ENCODE measurements around the gene PLA2G3. TPM values are rescaled to one million over a fixed set of nuclear protein-coding genes. Genes with fewer than 3 reads are reported as not detected.

Gene PLA2G3
- total and polyA plus RNA-seq, 2 of the 13 experiments (the other 11 are each of a cell fraction or from before 2014, with no cell fraction given), result 0.12 to 0.42 TPM

- ChIA-PET POLR2A (interaction anchor here (1.1 to 1.5 kb wide), 5 partner anchors 9 to 124 kb away, joined by 3 to 7 read pairs (median 4); partner anchors contain the start of genes PLA2G3 and SMTN), CTCF (ENCODE audit: low intra/inter-chr PET ratio, low total read pairs) (interaction anchor here (1.5 to 1.6 kb wide), 2 partner anchors 42 to 124 kb away, joined by 6 to 17 read pairs; no protein-coding TSS in a partner anchor)
- peak overlapping the region in 1 of 3 experiments; percentile 35; a peak in 1 of 6 replicates for H3K4me3 ChIP-seq (replicated peaks in 1 of 3; ENCODE audit: insufficient read depth in 1 of 3, low read depth in 2 of 3, low read length in 3 of 3)
- no peak for TF ChIP-seq ZNF280B (CRISPR knock-in tag; IDR thresholded peaks at IDR 0.05; ENCODE audit: borderline replicate concordance)
- TF ChIP-seq GATAD2A (CRISPR knock-in tag; IDR thresholded peaks at IDR 0.05), result no peak
- 0 out of 2 replicates have a peak, but pooled peaks have one; percentile 9 for TF ChIP-seq RXRA (CRISPR knock-in tag; IDR thresholded peaks at IDR 0.05)
- no peak for TF ChIP-seq ZNF749 (CRISPR knock-in tag; IDR thresholded peaks at IDR 0.05; ENCODE audit: borderline replicate concordance)
- TF ChIP-seq ASH2L (IDR thresholded peaks at IDR 0.05; ENCODE audit: insufficient read length, low read depth, low read length), result no peak
- no peaks in the 10 kb centered on the region for H3K9me3 ChIP-seq (ENCODE audit: low read length)
- no peak for FAIRE-seq
- intact Hi-C loops (cut with micrococcal nuclease; ENCODE audit: unreplicated experiment), result loop anchor here (1.0 kb wide), 1 partner anchor 43 kb away; no protein-coding TSS in a partner anchor
- no peaks in the 10 kb centered on the region for H3K79me2 ChIP-seq (ENCODE audit: insufficient read depth, low read length)
- H3K27me3 ChIP-seq (ENCODE audit: control insufficient read depth in 1 of 2, insufficient read depth in 2 of 2, low read length in 2 of 2), result no peaks in the 10 kb centered on the region
- peaks cover 33% of the 10 kb centered on the region for H3K4me1 ChIP-seq (ENCODE audit: insufficient read depth, low read length)
- no peak overlapping the region for H2AFZ ChIP-seq (ENCODE audit: low read length)
- no peaks in the 10 kb centered on the region for H4K20me1 ChIP-seq (ENCODE audit: insufficient read depth, low read length)
- H3K36me3 ChIP-seq (replicated peaks in 1 of 2; ENCODE audit: control insufficient read depth in 1 of 2, insufficient read depth in 2 of 2, low read length in 2 of 2), result no peaks in the 10 kb centered on the region
- in situ Hi-C loops (cut with HindIII; ENCODE audit: extremely low pct_ligation_motif_present, low pct_unique_long_range_greater_than_20kb), result no loop called here
- 67% methylated on average over 14 of the region's 14 CpGs for WGBS (ENCODE audit: low lambda C conversion rate)
- 0 out of 2 replicates have a peak overlapping the region, but pooled peaks have one; percentile 22 for H3K9ac ChIP-seq (ENCODE audit: insufficient read depth, low read depth, low read length)
- DNase-seq (ENCODE audit: low spot score), result no peak
- H3K4me2 ChIP-seq (ENCODE audit: low read depth, low read length), result peak overlapping the region; percentile 18; the same call in 1 of the 2 replicates
- no peak for ATAC-seq
- no TSS peak for BruUV-seq (replicated peaks)
- H3K27ac ChIP-seq (ENCODE audit: extremely low read length, insufficient read depth, low read length), result no peak overlapping the region
Observed at GRCh38 chr22:31106731-31107177, 33.6 kb downstream of the PLA2G3 start.

DNA sequence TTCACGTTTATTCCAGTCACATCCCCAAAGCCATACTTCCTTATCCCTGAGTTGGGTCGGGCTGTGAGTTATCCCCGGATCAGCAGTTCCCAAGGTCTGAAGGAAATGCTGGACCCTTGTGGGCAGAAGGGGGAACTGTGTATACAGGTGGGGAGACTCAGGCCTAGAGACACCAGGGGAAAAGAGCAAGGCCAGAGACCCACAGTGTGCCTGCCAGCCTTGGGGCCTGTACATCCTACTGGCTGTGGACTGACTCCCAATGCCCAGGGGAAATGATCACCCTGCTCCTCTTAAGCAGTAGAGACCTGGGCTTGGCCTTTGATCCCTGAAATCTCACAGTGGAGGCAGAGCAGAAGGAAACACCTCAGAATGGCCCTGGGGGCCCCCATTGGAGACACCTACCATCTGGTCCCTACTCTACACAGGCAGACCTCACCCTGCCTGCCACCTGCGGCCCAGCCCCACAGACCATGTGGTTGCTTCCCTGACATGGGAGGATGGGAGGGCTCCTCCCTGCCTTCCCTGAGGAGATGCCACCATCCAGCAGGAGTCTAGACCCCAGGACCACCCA lies 34.2 kb downstream of the PLA2G3 start:
- FAIRE-seq (no peak), ATAC-seq (peak; percentile 18), DNase-seq (ENCODE audit: low spot score) (no peak)
- no TSS peak for BruUV-seq (replicated peaks)
- H3K4me3 ChIP-seq (replicated peaks in 1 of 3; ENCODE audit: insufficient read depth in 1 of 3, low read depth in 2 of 3, low read length in 3 of 3), result no peak overlapping the region
- no peaks in the 10 kb centered on the region for H3K27me3 ChIP-seq (ENCODE audit: control insufficient read depth in 1 of 2, insufficient read depth in 2 of 2, low read length in 2 of 2)
- no peaks in the 10 kb centered on the region for H3K36me3 ChIP-seq (replicated peaks in 1 of 2; ENCODE audit: control insufficient read depth in 1 of 2, insufficient read depth in 2 of 2, low read length in 2 of 2)
- no peaks in the 10 kb centered on the region for H4K20me1 ChIP-seq (ENCODE audit: insufficient read depth, low read length)
- no peaks in the 10 kb centered on the region for H3K9me3 ChIP-seq (ENCODE audit: low read length)
- no peak overlapping the region for H3K4me2 ChIP-seq (ENCODE audit: low read depth, low read length)
- TF ChIP-seq ATF6 (CRISPR knock-in tag; conservative IDR thresholded peaks at IDR 0.05), result no peak
- TF ChIP-seq MAFK (conservative IDR thresholded peaks at IDR 0.05 in 1 of 2, IDR thresholded peaks at IDR 0.05 in 1 of 2; ENCODE audit: low read length in 2 of 2), result peak in 1 of 2 experiments; percentile 28; a peak in 2 of 4 replicates
- TF ChIP-seq BORCS8-MEF2B (CRISPR knock-in tag; IDR thresholded peaks at IDR 0.05), result no peak
- 0 out of 2 replicates have a peak, but pooled peaks have one; percentile 5 for TF ChIP-seq CTCF (CRISPR knock-in tag; IDR thresholded peaks at IDR 0.05)
- TF ChIP-seq ZBTB3 (CRISPR knock-in tag; IDR thresholded peaks at IDR 0.05; ENCODE audit: borderline replicate concordance, low read depth), result no peak
- TF ChIP-seq ETV5 (CRISPR knock-in tag; IDR thresholded peaks at IDR 0.05; ENCODE audit: borderline replicate concordance), result no peak
- no peak overlapping the region for H2AFZ ChIP-seq (ENCODE audit: low read length)
- H3K9ac ChIP-seq (ENCODE audit: insufficient read depth, low read depth, low read length), result 0 out of 2 replicates have a peak overlapping the region, but pooled peaks have one; percentile 13
- in situ Hi-C loops (cut with HindIII; ENCODE audit: extremely low pct_ligation_motif_present, low pct_unique_long_range_greater_than_20kb), result no loop called here
- WGBS (ENCODE audit: low lambda C conversion rate), result 51% methylated on average over 2 of the region's 4 CpGs
- ChIA-PET CTCF (ENCODE audit: low intra/inter-chr PET ratio, low total read pairs) (no interaction called here), POLR2A (no interaction called here)
- intact Hi-C loops (cut with micrococcal nuclease; ENCODE audit: unreplicated experiment), result no loop called here
- H3K4me1 ChIP-seq (ENCODE audit: insufficient read depth, low read length), result peaks cover 39% of the 10 kb centered on the region
- H3K27ac ChIP-seq (ENCODE audit: extremely low read length, insufficient read depth, low read length), result no peak overlapping the region
- H3K79me2 ChIP-seq (ENCODE audit: insufficient read depth, low read length), result no peaks in the 10 kb centered on the region
